ENCODE results near the gene HHAT. TPM values are rescaled to one million over a fixed set of nuclear protein-coding genes. Genes with fewer than 3 reads are reported as not detected.
A peak's percentile ranks its signal among the peaks of the same experiment; 100 is the strongest.

HHAT gene
- total RNA-seq, 1 donor from 2014 or later, result 4.3 TPM

DNA sequence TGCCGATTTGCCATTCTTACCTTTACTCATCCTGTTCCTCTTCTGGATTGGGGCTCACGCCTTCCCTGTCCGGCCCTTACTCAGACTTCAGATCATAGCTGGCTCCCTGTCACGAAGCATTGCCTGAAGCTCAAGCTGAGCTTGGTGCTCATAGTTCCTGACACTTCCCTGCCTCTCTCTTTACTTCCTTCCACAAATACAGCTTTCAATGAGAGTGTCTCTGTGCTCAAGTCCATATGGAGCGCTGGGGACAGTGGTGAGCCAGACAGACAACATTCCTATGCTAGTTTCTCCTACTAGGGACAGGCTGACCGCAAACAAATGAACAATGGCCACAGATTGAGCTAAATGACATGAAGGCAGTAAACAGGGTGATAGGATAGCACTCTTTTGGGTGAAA lies 38.1 kb downstream of the HHAT start:
- no peak overlapping the region for H3K4me3 ChIP-seq
- H3K4me1 ChIP-seq, result no peaks in the 10 kb centered on the region
- no peaks in the 10 kb centered on the region for H3K36me3 ChIP-seq
- no peak for DNase-seq
- no peaks in the 10 kb centered on the region for H3K27me3 ChIP-seq
- TF ChIP-seq, protein P1, sequence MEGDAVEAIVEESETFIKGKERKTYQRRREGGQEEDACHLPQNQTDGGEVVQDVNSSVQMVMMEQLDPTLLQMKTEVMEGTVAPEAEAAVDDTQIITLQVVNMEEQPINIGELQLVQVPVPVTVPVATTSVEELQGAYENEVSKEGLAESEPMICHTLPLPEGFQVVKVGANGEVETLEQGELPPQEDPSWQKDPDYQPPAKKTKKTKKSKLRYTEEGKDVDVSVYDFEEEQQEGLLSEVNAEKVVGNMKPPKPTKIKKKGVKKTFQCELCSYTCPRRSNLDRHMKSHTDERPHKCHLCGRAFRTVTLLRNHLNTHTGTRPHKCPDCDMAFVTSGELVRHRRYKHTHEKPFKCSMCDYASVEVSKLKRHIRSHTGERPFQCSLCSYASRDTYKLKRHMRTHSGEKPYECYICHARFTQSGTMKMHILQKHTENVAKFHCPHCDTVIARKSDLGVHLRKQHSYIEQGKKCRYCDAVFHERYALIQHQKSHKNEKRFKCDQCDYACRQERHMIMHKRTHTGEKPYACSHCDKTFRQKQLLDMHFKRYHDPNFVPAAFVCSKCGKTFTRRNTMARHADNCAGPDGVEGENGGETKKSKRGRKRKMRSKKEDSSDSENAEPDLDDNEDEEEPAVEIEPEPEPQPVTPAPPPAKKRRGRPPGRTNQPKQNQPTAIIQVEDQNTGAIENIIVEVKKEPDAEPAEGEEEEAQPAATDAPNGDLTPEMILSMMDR (IDR thresholded peaks at IDR 0.05), result no peak
- no peak overlapping the region for H3K27ac ChIP-seq
- no peaks in the 10 kb centered on the region for H3K9me3 ChIP-seq
- peak; percentile 17 for ATAC-seq
- intact Hi-C loops (cut with DNase I), result no loop called here

DNA sequence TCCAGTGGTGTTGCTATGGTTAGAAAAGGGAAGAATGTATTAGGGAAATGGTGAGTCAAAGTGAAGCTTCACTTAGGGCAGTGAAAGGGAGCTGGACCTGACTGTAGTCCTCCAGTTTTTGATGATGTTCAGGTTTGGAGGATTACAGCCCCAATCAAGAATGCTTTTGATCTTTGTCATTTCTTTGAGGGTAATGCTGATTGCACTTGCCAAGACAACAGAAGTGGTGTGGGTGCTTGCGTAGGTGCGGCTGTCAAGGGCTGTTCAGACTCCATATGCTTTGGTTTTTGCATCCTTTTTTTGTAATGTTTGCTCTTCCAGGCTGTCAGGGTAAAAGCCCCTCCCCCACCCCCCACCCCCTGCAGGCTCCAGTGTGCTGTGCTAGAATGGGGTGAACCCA lies 38.9 kb downstream of the HHAT start:
- Histone ChIP-seq H3K4me1 (no peaks in the 10 kb centered on the region), H3K9me3 (no peaks in the 10 kb centered on the region), H3K36me3 (no peaks in the 10 kb centered on the region), H3K27ac (no peak overlapping the region), H3K27me3 (no peaks in the 10 kb centered on the region), H3K4me3 (no peak overlapping the region)
- DNase-seq, result no peak
- TF ChIP-seq, protein P1 (IDR thresholded peaks at IDR 0.05), result no peak
- intact Hi-C loops (cut with DNase I), result no loop called here
- no peak for ATAC-seq

DNA sequence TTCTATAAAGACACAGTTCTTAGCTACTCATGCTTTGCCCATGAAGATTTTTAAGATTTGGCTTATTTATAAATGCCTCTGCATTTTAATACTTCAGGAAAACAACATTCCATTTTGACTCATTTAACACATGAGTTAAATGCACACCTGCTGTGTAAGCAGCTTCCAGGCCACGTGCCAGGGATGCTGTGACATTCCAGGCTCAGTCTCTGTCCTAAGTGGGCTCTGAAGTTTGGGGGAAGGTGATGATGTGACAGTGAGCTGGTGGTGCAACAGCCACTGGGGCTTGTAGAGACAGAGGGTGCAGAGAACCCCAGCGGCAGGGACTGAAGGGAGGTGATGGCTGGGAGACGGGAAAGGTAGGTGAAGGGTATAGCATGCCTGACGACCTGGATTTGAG lies 40.7 kb downstream of the HHAT start:
- Histone ChIP-seq H3K27me3 (no peaks in the 10 kb centered on the region), H3K36me3 (no peaks in the 10 kb centered on the region), H3K27ac (no peak overlapping the region), H3K4me1 (peaks cover 5% of the 10 kb centered on the region), H3K4me3 (no peak overlapping the region), H3K9me3 (no peaks in the 10 kb centered on the region)
- intact Hi-C loops (cut with DNase I), result no loop called here
- TF ChIP-seq, protein P1 (IDR thresholded peaks at IDR 0.05), result no peak
- ATAC-seq, result no peak
- DNase-seq, result no peak

DNA sequence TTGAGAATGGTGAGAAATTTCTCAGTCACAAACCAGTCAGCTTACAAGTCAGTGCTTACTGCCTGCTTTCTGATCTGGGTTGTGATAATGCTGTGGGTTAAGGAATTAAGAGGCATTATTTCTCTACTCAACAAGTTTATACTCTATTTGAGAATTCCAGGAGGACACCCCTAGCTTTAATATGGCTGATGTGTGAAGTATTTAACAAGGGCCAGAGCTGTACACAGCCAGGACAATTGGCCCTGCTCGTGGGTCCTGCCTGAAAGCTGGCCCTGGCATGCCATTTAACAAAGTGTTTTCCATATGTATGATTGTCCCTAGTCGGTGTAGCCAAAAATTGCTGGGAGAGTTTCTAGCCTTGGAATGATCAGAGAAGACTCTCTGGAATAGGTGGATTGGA lies 43.2 kb downstream of the HHAT start:
- Histone ChIP-seq H3K27ac (no peak overlapping the region), H3K4me3 (no peak overlapping the region), H3K4me1 (peaks cover 7% of the 10 kb centered on the region), H3K27me3 (no peaks in the 10 kb centered on the region), H3K36me3 (no peaks in the 10 kb centered on the region), H3K9me3 (no peaks in the 10 kb centered on the region)
- intact Hi-C loops (cut with DNase I), result no loop called here
- TF ChIP-seq, protein P1 (IDR thresholded peaks at IDR 0.05), result no peak
- ATAC-seq, result no peak
- DNase-seq, result no peak

DNA sequence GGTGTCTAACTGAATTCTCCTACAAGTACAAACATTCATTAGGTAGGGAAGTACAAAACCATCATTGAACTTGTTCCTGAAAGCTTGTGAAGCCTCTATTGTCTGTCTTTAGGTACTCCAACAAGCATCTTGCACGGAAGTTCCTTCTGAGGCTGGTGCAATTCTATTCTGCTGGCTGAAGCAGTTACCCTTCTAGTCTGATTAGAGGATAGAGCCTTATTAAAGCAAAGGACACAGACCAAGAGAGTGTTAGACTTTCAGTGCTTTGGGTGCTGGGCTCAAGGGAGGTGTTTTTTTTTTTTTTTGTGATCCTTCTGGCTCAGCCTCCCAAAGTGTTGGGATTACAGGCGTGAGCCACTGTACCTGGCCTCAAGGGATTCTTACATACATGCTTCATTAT lies 43.8 kb downstream of the HHAT start:
- Histone ChIP-seq H3K4me1 (peaks cover 7% of the 10 kb centered on the region), H3K36me3 (no peaks in the 10 kb centered on the region), H3K4me3 (no peak overlapping the region), H3K27ac (no peak overlapping the region), H3K27me3 (no peaks in the 10 kb centered on the region), H3K9me3 (no peaks in the 10 kb centered on the region)
- DNase-seq (no peak), ATAC-seq (no peak)
- TF ChIP-seq, protein P1 (IDR thresholded peaks at IDR 0.05), result no peak
- intact Hi-C loops (cut with DNase I), result no loop called here

DNA sequence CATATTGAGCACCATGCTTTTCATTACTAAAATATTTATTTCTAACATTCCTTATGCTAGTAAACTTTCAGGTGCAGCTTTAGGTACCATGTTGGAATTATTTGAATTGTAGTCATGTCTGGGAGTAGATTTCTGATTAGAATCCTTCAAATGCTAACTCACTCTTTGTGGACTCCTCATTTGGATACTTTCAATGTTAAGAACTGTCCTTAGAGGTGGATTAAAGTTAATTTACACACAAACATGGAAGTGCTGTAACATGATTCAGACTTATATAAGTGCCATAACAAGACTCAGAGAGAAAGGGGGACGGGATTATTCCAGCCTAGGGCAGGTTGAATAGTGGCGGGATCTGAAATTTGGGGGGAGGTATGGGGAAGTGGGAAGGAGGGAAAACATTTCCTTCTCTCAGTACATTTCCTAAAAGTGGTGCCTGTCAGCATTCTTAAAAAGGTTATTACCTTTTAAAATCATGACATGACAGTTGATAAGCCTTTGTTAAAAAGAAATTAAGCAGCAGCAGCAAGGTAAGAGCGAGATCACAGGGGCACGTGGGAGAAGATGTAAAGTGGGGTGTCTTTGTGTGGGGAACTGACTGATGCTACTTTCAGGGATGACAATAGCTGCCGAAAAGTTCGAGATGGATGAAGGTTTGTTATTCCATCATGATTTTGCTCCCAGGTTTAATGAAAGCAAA lies 44.4 kb downstream of the HHAT start:
- Histone ChIP-seq H3K36me3 (no peaks in the 10 kb centered on the region), H3K4me3 (no peak overlapping the region), H3K4me1 (peaks cover 7% of the 10 kb centered on the region), H3K27me3 (no peaks in the 10 kb centered on the region), H3K9me3 (no peaks in the 10 kb centered on the region), H3K27ac (no peak overlapping the region)
- TF ChIP-seq, protein P1 (IDR thresholded peaks at IDR 0.05), result no peak
- no peak for DNase-seq
- intact Hi-C loops (cut with DNase I), result no loop called here
- ATAC-seq, result no peak

Data from upper lobe of right lung (tissue), 1 donor.